ENCODE data around the gene DLX6.

Gene DLX6

GRCh38 chr7:97011536-97012364 lies 6.4 kb downstream of the DLX6 start:
- DNase-seq = no peak

GRCh38 chr7:97012365-97013133 lies 7.2 kb downstream of the DLX6 start:
- no peak for DNase-seq

GRCh38 chr7:97013134-97013844 lies 7.9 kb downstream of the DLX6 start:
- no peak for DNase-seq

- no peak for DNase-seq
These were observed 8.4 kb downstream of the DLX6 start for GRCh38 chr7:97013845-97014134.

GRCh38 chr7:97014145-97014750 lies 8.9 kb downstream of the DLX6 start:
- no peak for DNase-seq

GRCh38 chr7:97015279-97015678 lies 9.9 kb downstream of the DLX6 start:
- DNase-seq = no peak

GRCh38 chr7:97015756-97016380 lies 10.5 kb downstream of the DLX6 start:
- DNase-seq = no peak

- DNase-seq = no peak
These were observed 11.2 kb downstream of the DLX6 start for GRCh38 chr7:97016381-97017191.

GRCh38 chr7:97017192-97018125 lies 12.1 kb downstream of the DLX6 start:
- no peak for DNase-seq

GRCh38 chr7:97018126-97018601 lies 12.8 kb downstream of the DLX6 start:
- DNase-seq = no peak

GRCh38 chr7:97018791-97019531 lies 13.6 kb downstream of the DLX6 start:
- no peak for DNase-seq

GRCh38 chr7:97019710-97020225 lies 14.4 kb downstream of the DLX6 start:
- DNase-seq = no peak

GRCh38 chr7:97020601-97020995 lies 15.2 kb downstream of the DLX6 start:
- DNase-seq = no peak

- DNase-seq = no peak
These were observed 15.8 kb downstream of the DLX6 start for GRCh38 chr7:97020996-97021746.

- DNase-seq = no peak
These were observed 16.6 kb downstream of the DLX6 start for GRCh38 chr7:97021747-97022490.

- DNase-seq = no peak
These were observed 17.3 kb downstream of the DLX6 start for GRCh38 chr7:97022491-97023306.
